ENCODE results near the gene AKAIN1.

AKAIN1 gene

GRCh38 chr18:5178519-5178918 is 18.5 kb downstream of the AKAIN1 start:
- Histone ChIP-seq H3K27me3 (ENCODE audit: low read depth) (no peaks in the 10 kb centered on the region), H3K9me3 (no peaks in the 10 kb centered on the region), H3K4me3 (no peak overlapping the region), H3K36me3 (replicated peaks) (no peaks in the 10 kb centered on the region), H3K4me1 (no peaks in the 10 kb centered on the region)
- in situ Hi-C loops (cut with MboI; ENCODE audit: low sequenced_read_pairs) = no loop called here
- no peak for DNase-seq (ENCODE audit: low spot score in 2 of 2)

GRCh38 chr18:5175378-5175777 is 21.7 kb downstream of the AKAIN1 start:
- H3K4me1 ChIP-seq = no peaks in the 10 kb centered on the region
- H3K4me3 ChIP-seq = no peak overlapping the region
- no peak for DNase-seq (ENCODE audit: low spot score in 2 of 2)
- H3K27me3 ChIP-seq (ENCODE audit: low read depth) = no peaks in the 10 kb centered on the region
- no peaks in the 10 kb centered on the region for H3K9me3 ChIP-seq
- no peaks in the 10 kb centered on the region for H3K36me3 ChIP-seq (replicated peaks)
- in situ Hi-C loops (cut with MboI; ENCODE audit: low sequenced_read_pairs) = no loop called here

- in situ Hi-C loops (cut with MboI; ENCODE audit: low sequenced_read_pairs) = no loop called here
- no peak overlapping the region for H3K4me3 ChIP-seq
- H3K9me3 ChIP-seq = no peaks in the 10 kb centered on the region
- DNase-seq (ENCODE audit: low spot score in 2 of 2) = no peak
- no peaks in the 10 kb centered on the region for H3K4me1 ChIP-seq
- no peaks in the 10 kb centered on the region for H3K27me3 ChIP-seq (ENCODE audit: low read depth)
- H3K36me3 ChIP-seq (replicated peaks) = no peaks in the 10 kb centered on the region
Measured at GRCh38 chr18:5173646-5174045, 23.4 kb downstream of the AKAIN1 start.

- Histone ChIP-seq H3K9me3 (no peaks in the 10 kb centered on the region), H3K4me3 (no peak overlapping the region), H3K27me3 (ENCODE audit: low read depth) (no peaks in the 10 kb centered on the region), H3K4me1 (no peaks in the 10 kb centered on the region), H3K36me3 (replicated peaks) (no peaks in the 10 kb centered on the region)
- in situ Hi-C loops (cut with MboI; ENCODE audit: low sequenced_read_pairs) = no loop called here
- no peak for DNase-seq (ENCODE audit: low spot score in 2 of 2)
Measured at GRCh38 chr18:5173236-5173635, 23.8 kb downstream of the AKAIN1 start.

GRCh38 chr18:5167831-5168230 is 29.2 kb downstream of the AKAIN1 start:
- in situ Hi-C loops (cut with MboI; ENCODE audit: low sequenced_read_pairs) = no loop called here
- Histone ChIP-seq H3K27me3 (ENCODE audit: low read depth) (no peaks in the 10 kb centered on the region), H3K4me3 (no peak overlapping the region), H3K9me3 (no peaks in the 10 kb centered on the region), H3K36me3 (replicated peaks) (no peaks in the 10 kb centered on the region), H3K4me1 (no peaks in the 10 kb centered on the region)
- DNase-seq (ENCODE audit: low spot score in 2 of 2) = no peak

- no peak for DNase-seq (ENCODE audit: low spot score in 2 of 2)
- H3K4me1 ChIP-seq = no peaks in the 10 kb centered on the region
- H3K9me3 ChIP-seq = no peaks in the 10 kb centered on the region
- H3K4me3 ChIP-seq = no peak overlapping the region
- in situ Hi-C loops (cut with MboI; ENCODE audit: low sequenced_read_pairs) = no loop called here
- no peaks in the 10 kb centered on the region for H3K36me3 ChIP-seq (replicated peaks)
- no peaks in the 10 kb centered on the region for H3K27me3 ChIP-seq (ENCODE audit: low read depth)
Measured at GRCh38 chr18:5166606-5167280, 30.3 kb downstream of the AKAIN1 start.

- in situ Hi-C loops (cut with MboI; ENCODE audit: low sequenced_read_pairs) = no loop called here
- Histone ChIP-seq H3K9me3 (no peaks in the 10 kb centered on the region), H3K27me3 (ENCODE audit: low read depth) (no peaks in the 10 kb centered on the region), H3K4me3 (no peak overlapping the region), H3K4me1 (no peaks in the 10 kb centered on the region), H3K36me3 (replicated peaks) (no peaks in the 10 kb centered on the region)
- DNase-seq (ENCODE audit: low spot score in 2 of 2) = no peak
Measured at GRCh38 chr18:5164903-5165302, 32.2 kb downstream of the AKAIN1 start.

GRCh38 chr18:5162111-5162510 is 34.9 kb downstream of the AKAIN1 start:
- no peaks in the 10 kb centered on the region for H3K27me3 ChIP-seq (ENCODE audit: low read depth)
- H3K9me3 ChIP-seq = no peaks in the 10 kb centered on the region
- no peak for DNase-seq (ENCODE audit: low spot score in 2 of 2)
- no peaks in the 10 kb centered on the region for H3K36me3 ChIP-seq (replicated peaks)
- in situ Hi-C loops (cut with MboI; ENCODE audit: low sequenced_read_pairs) = no loop called here
- H3K4me3 ChIP-seq = no peak overlapping the region
- H3K4me1 ChIP-seq = no peaks in the 10 kb centered on the region

GRCh38 chr18:5159080-5159479 is 38.0 kb downstream of the AKAIN1 start:
- no peaks in the 10 kb centered on the region for H3K27me3 ChIP-seq (ENCODE audit: low read depth)
- no peak for DNase-seq (ENCODE audit: low spot score in 2 of 2)
- in situ Hi-C loops (cut with MboI; ENCODE audit: low sequenced_read_pairs) = no loop called here
- H3K4me3 ChIP-seq = no peak overlapping the region
- H3K4me1 ChIP-seq = no peaks in the 10 kb centered on the region
- H3K36me3 ChIP-seq (replicated peaks) = no peaks in the 10 kb centered on the region
- H3K9me3 ChIP-seq = no peaks in the 10 kb centered on the region

- no peak for DNase-seq (ENCODE audit: low spot score in 2 of 2)
- in situ Hi-C loops (cut with MboI; ENCODE audit: low sequenced_read_pairs) = no loop called here
- Histone ChIP-seq H3K27me3 (ENCODE audit: low read depth) (no peaks in the 10 kb centered on the region), H3K9me3 (no peaks in the 10 kb centered on the region), H3K36me3 (replicated peaks) (no peaks in the 10 kb centered on the region), H3K4me1 (no peaks in the 10 kb centered on the region), H3K4me3 (no peak overlapping the region)
Measured at GRCh38 chr18:5158587-5158986, 38.5 kb downstream of the AKAIN1 start.

GRCh38 chr18:5158172-5158571 is 38.9 kb downstream of the AKAIN1 start:
- no peak for DNase-seq (ENCODE audit: low spot score in 2 of 2)
- H3K4me1 ChIP-seq = no peaks in the 10 kb centered on the region
- no peaks in the 10 kb centered on the region for H3K36me3 ChIP-seq (replicated peaks)
- in situ Hi-C loops (cut with MboI; ENCODE audit: low sequenced_read_pairs) = no loop called here
- no peak overlapping the region for H3K4me3 ChIP-seq
- H3K27me3 ChIP-seq (ENCODE audit: low read depth) = no peaks in the 10 kb centered on the region
- H3K9me3 ChIP-seq = no peaks in the 10 kb centered on the region

- Histone ChIP-seq H3K4me3 (no peak overlapping the region), H3K27me3 (ENCODE audit: low read depth) (no peaks in the 10 kb centered on the region), H3K4me1 (no peaks in the 10 kb centered on the region), H3K9me3 (no peaks in the 10 kb centered on the region), H3K36me3 (replicated peaks) (no peaks in the 10 kb centered on the region)
- in situ Hi-C loops (cut with MboI; ENCODE audit: low sequenced_read_pairs) = no loop called here
- DNase-seq (ENCODE audit: low spot score in 2 of 2) = no peak
Measured at GRCh38 chr18:5155907-5156287, 41.2 kb downstream of the AKAIN1 start.

GRCh38 chr18:5155218-5155906 is 41.7 kb downstream of the AKAIN1 start:
- Histone ChIP-seq H3K9me3 (no peaks in the 10 kb centered on the region), H3K36me3 (replicated peaks) (no peaks in the 10 kb centered on the region), H3K27me3 (ENCODE audit: low read depth) (no peaks in the 10 kb centered on the region; the same call in 1 of the 2 replicates), H3K4me1 (no peaks in the 10 kb centered on the region), H3K4me3 (no peak overlapping the region)
- in situ Hi-C loops (cut with MboI; ENCODE audit: low sequenced_read_pairs) = no loop called here
- no peak for DNase-seq (ENCODE audit: low spot score in 2 of 2)

- in situ Hi-C loops (cut with MboI; ENCODE audit: low sequenced_read_pairs) = no loop called here
- DNase-seq (ENCODE audit: low spot score in 2 of 2) = no peak
- Histone ChIP-seq H3K27me3 (ENCODE audit: low read depth) (no peaks in the 10 kb centered on the region; the same call in 1 of the 2 replicates), H3K4me1 (no peaks in the 10 kb centered on the region), H3K9me3 (no peaks in the 10 kb centered on the region), H3K36me3 (replicated peaks) (no peaks in the 10 kb centered on the region), H3K4me3 (no peak overlapping the region)
Measured at GRCh38 chr18:5152343-5153020, 44.6 kb downstream of the AKAIN1 start.

Measured in HAP-1 (cell line).